Skeletal muscle satellite cell (primary cell): Measurements from ENCODE around the gene E2F7.

Experiments used
- H3K27me3 ChIP-seq: 2 replicates; pipeline ENCODE4 v1.7.0; 2013; ENCODE audit warnings: low read length; ENCODE audit not compliant: control insufficient read depth, insufficient read depth
- H3K36me3 ChIP-seq: 2 replicates; pipeline ENCODE4 v1.7.0; 2013; ENCODE audit warnings: mild to moderate bottlenecking, control low read depth, low read length; ENCODE audit not compliant: insufficient read depth
- H3K4me1 ChIP-seq: 2 replicates; pipeline ENCODE4 v1.7.0; 2013; ENCODE audit warnings: low read length; ENCODE audit not compliant: control insufficient read depth, insufficient read depth
- H3K4me2 ChIP-seq: 2 replicates; pipeline ENCODE4 v1.7.0; 2013; ENCODE audit warnings: mild to moderate bottlenecking, low read length
- H3K4me3 ChIP-seq: 2 replicates; pipeline ENCODE4 v1.7.0; 2013; ENCODE audit warnings: low read length
- H3K9ac ChIP-seq: 2 replicates; pipeline ENCODE4 v1.7.0; 2013; ENCODE audit warnings: mild to moderate bottlenecking, low read depth, low read length, moderate library complexity
- H3K9me3 ChIP-seq: replicated peaks from 2 replicates; pipeline ENCODE4 v1.7.0; 2013; ENCODE audit warnings: mild to moderate bottlenecking, control low read depth, low read length

E2F7 gene

GRCh38 chr12:77007476-77007875, 57.9 kb downstream of the E2F7 start:
- no peak overlapping the region for H3K4me2 ChIP-seq

GRCh38 chr12:77005611-77006098, 59.7 kb downstream of the E2F7 start:
- H3K9ac ChIP-seq = no peak overlapping the region
- H3K4me3 ChIP-seq = no peak overlapping the region
- no peaks in the 10 kb centered on the region for H3K36me3 ChIP-seq
- no peaks in the 10 kb centered on the region for H3K4me1 ChIP-seq
- no peaks in the 10 kb centered on the region for H3K9me3 ChIP-seq
- peaks cover 9% of the 10 kb centered on the region for H3K27me3 ChIP-seq
- H3K4me2 ChIP-seq = no peak overlapping the region

More at GRCh38 chr12:77007476-77007875, 57.9 kb downstream of the E2F7 start:
- no peak overlapping the region for H3K9ac ChIP-seq
- H3K4me1 ChIP-seq = no peaks in the 10 kb centered on the region
- no peaks in the 10 kb centered on the region for H3K9me3 ChIP-seq
- no peak overlapping the region for H3K4me3 ChIP-seq
- no peaks in the 10 kb centered on the region for H3K36me3 ChIP-seq
- peaks cover 6% of the 10 kb centered on the region for H3K27me3 ChIP-seq

- peaks cover 3% of the 10 kb centered on the region for H3K27me3 ChIP-seq
Observed at GRCh38 chr12:77003914-77004313, 61.5 kb downstream of the E2F7 start.

GRCh38 chr12:77003246-77003645, 62.1 kb downstream of the E2F7 start:
- no peak overlapping the region for H3K9ac ChIP-seq
- H3K36me3 ChIP-seq = no peaks in the 10 kb centered on the region
- H3K27me3 ChIP-seq = peaks cover 3% of the 10 kb centered on the region
- no peak overlapping the region for H3K4me2 ChIP-seq
- no peaks in the 10 kb centered on the region for H3K4me1 ChIP-seq
- no peak overlapping the region for H3K4me3 ChIP-seq
- no peaks in the 10 kb centered on the region for H3K9me3 ChIP-seq

More at GRCh38 chr12:77003914-77004313, 61.5 kb downstream of the E2F7 start:
- no peaks in the 10 kb centered on the region for H3K36me3 ChIP-seq
- no peak overlapping the region for H3K4me2 ChIP-seq
- H3K4me3 ChIP-seq = no peak overlapping the region
- no peaks in the 10 kb centered on the region for H3K4me1 ChIP-seq
- no peaks in the 10 kb centered on the region for H3K9me3 ChIP-seq
- no peak overlapping the region for H3K9ac ChIP-seq

GRCh38 chr12:77002382-77002781, 63.0 kb downstream of the E2F7 start:
- Histone ChIP-seq H3K36me3 (no peaks in the 10 kb centered on the region), H3K9ac (no peak overlapping the region), H3K9me3 (no peaks in the 10 kb centered on the region), H3K4me2 (no peak overlapping the region), H3K27me3 (peaks cover 3% of the 10 kb centered on the region), H3K4me3 (no peak overlapping the region), H3K4me1 (no peaks in the 10 kb centered on the region)

GRCh38 chr12:77001276-77001675, 64.1 kb downstream of the E2F7 start:
- Histone ChIP-seq H3K4me1 (no peaks in the 10 kb centered on the region), H3K27me3 (peaks cover 3% of the 10 kb centered on the region), H3K4me3 (no peak overlapping the region), H3K4me2 (no peak overlapping the region), H3K9ac (no peak overlapping the region), H3K36me3 (no peaks in the 10 kb centered on the region), H3K9me3 (no peaks in the 10 kb centered on the region)

GRCh38 chr12:76998908-76999556, 66.3 kb downstream of the E2F7 start:
- Histone ChIP-seq H3K27me3 (peaks cover 3% of the 10 kb centered on the region), H3K9me3 (no peaks in the 10 kb centered on the region), H3K4me3 (no peak overlapping the region), H3K9ac (no peak overlapping the region), H3K4me1 (no peaks in the 10 kb centered on the region), H3K4me2 (no peak overlapping the region), H3K36me3 (no peaks in the 10 kb centered on the region)

GRCh38 chr12:76998386-76998785, 67.0 kb downstream of the E2F7 start:
- H3K9me3 ChIP-seq = no peaks in the 10 kb centered on the region
- no peak overlapping the region for H3K4me3 ChIP-seq
- H3K4me2 ChIP-seq = no peak overlapping the region
- H3K9ac ChIP-seq = no peak overlapping the region
- H3K4me1 ChIP-seq = no peaks in the 10 kb centered on the region
- no peaks in the 10 kb centered on the region for H3K36me3 ChIP-seq
- H3K27me3 ChIP-seq = peaks cover 3% of the 10 kb centered on the region

GRCh38 chr12:76997011-76997780, 68.2 kb downstream of the E2F7 start:
- no peaks in the 10 kb centered on the region for H3K4me1 ChIP-seq

GRCh38 chr12:76990716-76991115, 74.7 kb downstream of the E2F7 start:
- Histone ChIP-seq H3K9me3 (no peaks in the 10 kb centered on the region), H3K36me3 (no peaks in the 10 kb centered on the region), H3K4me3 (no peak overlapping the region), H3K9ac (no peak overlapping the region), H3K4me2 (no peak overlapping the region), H3K4me1 (no peaks in the 10 kb centered on the region), H3K27me3 (no peaks in the 10 kb centered on the region)

More at GRCh38 chr12:76997011-76997780, 68.2 kb downstream of the E2F7 start:
- Histone ChIP-seq H3K27me3 (no peaks in the 10 kb centered on the region), H3K9me3 (no peaks in the 10 kb centered on the region), H3K4me2 (no peak overlapping the region), H3K9ac (no peak overlapping the region), H3K36me3 (no peaks in the 10 kb centered on the region), H3K4me3 (no peak overlapping the region)

- Histone ChIP-seq H3K4me3 (no peak overlapping the region), H3K4me2 (no peak overlapping the region), H3K9me3 (no peaks in the 10 kb centered on the region), H3K4me1 (no peaks in the 10 kb centered on the region), H3K9ac (no peak overlapping the region), H3K27me3 (no peaks in the 10 kb centered on the region), H3K36me3 (no peaks in the 10 kb centered on the region)
Observed at GRCh38 chr12:76984566-76984965, 80.8 kb downstream of the E2F7 start.
